ENCODE results near the gene TEX55.
"Not testable (repeated sequence)": the region's sequence is repeated elsewhere in the genome, so short reads cannot be mapped to it uniquely, and the experiment has no call there.

Gene TEX55

GRCh38 chr3:119145500-119146167 lies at the start of gene TEX55:
Gene TEX55, plus strand, starts transcription at chr3:119146165. Its CDS starts 25 bp downstream, at chr3:119146190.
- Histone ChIP-seq H3K9me3 (ENCODE audit: low read length) (no peaks in the 10 kb centered on the region), H2AFZ (ENCODE audit: low read depth, low read length) (no peak within 1 kb of the TSS), H3K4me3 (ENCODE audit: low read length) (no peak within 1 kb of the TSS), H3K4me1 (ENCODE audit: insufficient read depth, low read length) (peaks cover 5% of the 10 kb centered on the region), H3K36me3 (ENCODE audit: insufficient read depth, low read length) (no peaks in the 10 kb centered on the region), H3K27me3 (ENCODE audit: insufficient read depth, low read length) (peaks cover 2% of the 10 kb centered on the region)

- H3K9me3 ChIP-seq (ENCODE audit: low read length) = no peaks in the 10 kb centered on the region
- H3K27me3 ChIP-seq (ENCODE audit: insufficient read depth, low read length) = no peaks in the 10 kb centered on the region
- H3K4me3 ChIP-seq (ENCODE audit: low read length) = no peak overlapping the region
- H3K36me3 ChIP-seq (ENCODE audit: insufficient read depth, low read length) = no peaks in the 10 kb centered on the region
- H3K4me1 ChIP-seq (ENCODE audit: insufficient read depth, low read length) = no peaks in the 10 kb centered on the region
- H2AFZ ChIP-seq (ENCODE audit: low read depth, low read length) = no peak overlapping the region
Measured at GRCh38 chr3:119098003-119098402, 48.0 kb upstream of the TEX55 start.

GRCh38 chr3:119098619-119099222 lies 47.2 kb upstream of the TEX55 start:
- Histone ChIP-seq H3K4me1 (ENCODE audit: insufficient read depth, low read length) (no peaks in the 10 kb centered on the region), H3K4me3 (ENCODE audit: low read length) (no peak overlapping the region), H2AFZ (ENCODE audit: low read depth, low read length) (no peak overlapping the region), H3K36me3 (ENCODE audit: insufficient read depth, low read length) (no peaks in the 10 kb centered on the region), H3K27me3 (ENCODE audit: insufficient read depth, low read length) (no peaks in the 10 kb centered on the region), H3K9me3 (ENCODE audit: low read length) (no peaks in the 10 kb centered on the region)

GRCh38 chr3:119099785-119100184 lies 46.2 kb upstream of the TEX55 start:
- Histone ChIP-seq H3K4me1 (ENCODE audit: insufficient read depth, low read length) (no peaks in the 10 kb centered on the region), H3K36me3 (ENCODE audit: insufficient read depth, low read length) (no peaks in the 10 kb centered on the region), H3K9me3 (ENCODE audit: low read length) (no peaks in the 10 kb centered on the region), H3K4me3 (ENCODE audit: low read length) (no peak overlapping the region), H2AFZ (ENCODE audit: low read depth, low read length) (no peak overlapping the region), H3K27me3 (ENCODE audit: insufficient read depth, low read length) (no peaks in the 10 kb centered on the region)

- no peaks in the 10 kb centered on the region for H3K36me3 ChIP-seq (ENCODE audit: insufficient read depth, low read length)
- no peak overlapping the region for H3K4me3 ChIP-seq (ENCODE audit: low read length)
- no peaks in the 10 kb centered on the region for H3K4me1 ChIP-seq (ENCODE audit: insufficient read depth, low read length)
- H2AFZ ChIP-seq (ENCODE audit: low read depth, low read length) = no peak overlapping the region
- H3K9me3 ChIP-seq (ENCODE audit: low read length) = no peaks in the 10 kb centered on the region
- no peaks in the 10 kb centered on the region for H3K27me3 ChIP-seq (ENCODE audit: insufficient read depth, low read length)
Measured at GRCh38 chr3:119104031-119104430, 41.9 kb upstream of the TEX55 start.

- H3K9me3 ChIP-seq (ENCODE audit: low read length); H2AFZ ChIP-seq (ENCODE audit: low read depth, low read length); H3K4me3 ChIP-seq (ENCODE audit: low read length); H3K27me3 ChIP-seq (ENCODE audit: insufficient read depth, low read length); H3K4me1 ChIP-seq (ENCODE audit: insufficient read depth, low read length); H3K36me3 ChIP-seq (ENCODE audit: insufficient read depth, low read length): not testable (repeated sequence)
Measured at GRCh38 chr3:119118330-119118729, 27.6 kb upstream of the TEX55 start.

- H3K36me3 ChIP-seq (ENCODE audit: insufficient read depth, low read length) = no peaks in the 10 kb centered on the region
- H3K4me1 ChIP-seq (ENCODE audit: insufficient read depth, low read length) = no peaks in the 10 kb centered on the region
Measured at GRCh38 chr3:119120480-119120879, 25.5 kb upstream of the TEX55 start.

GRCh38 chr3:119122350-119122749 lies 23.6 kb upstream of the TEX55 start:
- Histone ChIP-seq H3K27me3 (ENCODE audit: insufficient read depth, low read length) (no peaks in the 10 kb centered on the region), H2AFZ (ENCODE audit: low read depth, low read length) (no peak overlapping the region), H3K9me3 (ENCODE audit: low read length) (no peaks in the 10 kb centered on the region), H3K36me3 (ENCODE audit: insufficient read depth, low read length) (no peaks in the 10 kb centered on the region), H3K4me3 (ENCODE audit: low read length) (no peak overlapping the region), H3K4me1 (ENCODE audit: insufficient read depth, low read length) (no peaks in the 10 kb centered on the region)

More at GRCh38 chr3:119120480-119120879, 25.5 kb upstream of the TEX55 start:
- Histone ChIP-seq H3K9me3 (ENCODE audit: low read length) (no peaks in the 10 kb centered on the region), H2AFZ (ENCODE audit: low read depth, low read length) (no peak overlapping the region), H3K4me3 (ENCODE audit: low read length) (no peak overlapping the region), H3K27me3 (ENCODE audit: insufficient read depth, low read length) (no peaks in the 10 kb centered on the region)

GRCh38 chr3:119125342-119125741 lies 20.6 kb upstream of the TEX55 start:
- Histone ChIP-seq H3K9me3 (ENCODE audit: low read length) (no peaks in the 10 kb centered on the region), H3K4me1 (ENCODE audit: insufficient read depth, low read length) (no peaks in the 10 kb centered on the region), H3K36me3 (ENCODE audit: insufficient read depth, low read length) (no peaks in the 10 kb centered on the region), H3K27me3 (ENCODE audit: insufficient read depth, low read length) (no peaks in the 10 kb centered on the region), H2AFZ (ENCODE audit: low read depth, low read length) (no peak overlapping the region), H3K4me3 (ENCODE audit: low read length) (no peak overlapping the region)

- H3K9me3 ChIP-seq (ENCODE audit: low read length) = no peaks in the 10 kb centered on the region
- no peak overlapping the region for H2AFZ ChIP-seq (ENCODE audit: low read depth, low read length)
- H3K27me3 ChIP-seq (ENCODE audit: insufficient read depth, low read length) = no peaks in the 10 kb centered on the region
- no peaks in the 10 kb centered on the region for H3K36me3 ChIP-seq (ENCODE audit: insufficient read depth, low read length)
- no peaks in the 10 kb centered on the region for H3K4me1 ChIP-seq (ENCODE audit: insufficient read depth, low read length)
- H3K4me3 ChIP-seq (ENCODE audit: low read length) = no peak overlapping the region
Measured at GRCh38 chr3:119125742-119126504, 20.0 kb upstream of the TEX55 start.

- not testable (repeated sequence) for H3K36me3 ChIP-seq (ENCODE audit: insufficient read depth, low read length); H3K27me3 ChIP-seq (ENCODE audit: insufficient read depth, low read length); H3K4me1 ChIP-seq (ENCODE audit: insufficient read depth, low read length); H2AFZ ChIP-seq (ENCODE audit: low read depth, low read length); H3K4me3 ChIP-seq (ENCODE audit: low read length); H3K9me3 ChIP-seq (ENCODE audit: low read length)
Measured at GRCh38 chr3:119130291-119130690, 15.7 kb upstream of the TEX55 start.

- not testable (repeated sequence) for H3K36me3 ChIP-seq (ENCODE audit: insufficient read depth, low read length); H3K4me1 ChIP-seq (ENCODE audit: insufficient read depth, low read length); H2AFZ ChIP-seq (ENCODE audit: low read depth, low read length); H3K27me3 ChIP-seq (ENCODE audit: insufficient read depth, low read length); H3K4me3 ChIP-seq (ENCODE audit: low read length); H3K9me3 ChIP-seq (ENCODE audit: low read length)
Measured at GRCh38 chr3:119132291-119132690, 13.7 kb upstream of the TEX55 start.

- not testable (repeated sequence) for H3K27me3 ChIP-seq (ENCODE audit: insufficient read depth, low read length); H3K9me3 ChIP-seq (ENCODE audit: low read length); H3K36me3 ChIP-seq (ENCODE audit: insufficient read depth, low read length)
Measured at GRCh38 chr3:119139360-119139759, 6.6 kb upstream of the TEX55 start.

More at GRCh38 chr3:119139360-119139759, 6.6 kb upstream of the TEX55 start:
- not testable (repeated sequence) for H3K4me3 ChIP-seq (ENCODE audit: low read length); H3K4me1 ChIP-seq (ENCODE audit: insufficient read depth, low read length); H2AFZ ChIP-seq (ENCODE audit: low read depth, low read length)

Data from neuron (in vitro differentiated cells).